Suppressor macrophage (primary cell): ENCODE data around the gene OCEL1.
A peak's percentile ranks its signal among the peaks of the same experiment; 100 is the strongest.
"Not testable (repeated sequence)": the region's sequence is repeated elsewhere in the genome, so short reads cannot be mapped to it uniquely, and the experiment has no call there.

Experiments
- DNase-seq, 4 experiments: peaks; one replicate each; pipeline ENCODE4 v3.0.0-alpha.2; 2020 to 2022
- total RNA-seq, 17 experiments: gene quantifications; one replicate each; lab custom pipeline; 2026; ENCODE audit warnings: mixed read lengths in 6 of 17, inconsistent platforms in 3 of 17; lab: John Stamatoyannopoulos, UW

Gene OCEL1, protein sequence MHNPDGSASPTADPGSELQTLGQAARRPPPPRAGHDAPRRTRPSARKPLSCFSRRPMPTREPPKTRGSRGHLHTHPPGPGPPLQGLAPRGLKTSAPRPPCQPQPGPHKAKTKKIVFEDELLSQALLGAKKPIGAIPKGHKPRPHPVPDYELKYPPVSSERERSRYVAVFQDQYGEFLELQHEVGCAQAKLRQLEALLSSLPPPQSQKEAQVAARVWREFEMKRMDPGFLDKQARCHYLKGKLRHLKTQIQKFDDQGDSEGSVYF
- total RNA-seq = 0.85 to 5.1 (median 2.1) reads per million in 17 experiments

- peak; percentile 100 for DNase-seq
Observed at GRCh38 chr19:17226002-17226933, at the start of gene OCEL1. OCEL1 (plus strand) TSS chr19:17226226; CDS start chr19:17226248, 22 bp downstream.

- DNase-seq = no peak
Observed at GRCh38 chr19:17178291-17178690, 47.7 kb upstream of the OCEL1 start.

GRCh38 chr19:17180997-17181702 lies 44.9 kb upstream of the OCEL1 start:
- no peak for DNase-seq

DNA sequence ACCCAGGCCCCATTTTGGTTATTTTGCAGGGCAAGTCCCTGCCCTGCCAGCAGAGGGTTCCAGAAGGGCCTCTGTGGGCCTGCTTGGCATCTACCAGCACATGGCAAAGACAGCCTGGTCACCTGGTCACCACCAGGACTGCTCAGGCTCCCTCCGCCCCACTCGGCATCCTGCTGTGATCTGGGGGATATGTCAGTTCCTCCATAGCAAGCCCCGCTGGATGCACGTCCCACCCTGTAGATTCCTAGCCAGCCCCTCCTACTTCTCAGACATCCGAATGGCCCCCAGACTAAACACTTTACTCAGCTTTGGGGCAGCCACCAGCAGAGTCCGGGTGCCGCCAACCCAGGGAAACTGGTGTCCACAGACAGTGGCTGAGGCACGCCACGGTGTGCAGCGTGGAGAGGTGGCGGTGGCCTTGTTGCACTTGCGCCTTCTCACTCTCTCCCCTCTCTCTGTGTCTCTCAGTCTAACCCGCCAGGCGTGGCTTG lies 42.7 kb upstream of the OCEL1 start:
- peak; percentile 15 to 42 (median 26) for DNase-seq

DNA sequence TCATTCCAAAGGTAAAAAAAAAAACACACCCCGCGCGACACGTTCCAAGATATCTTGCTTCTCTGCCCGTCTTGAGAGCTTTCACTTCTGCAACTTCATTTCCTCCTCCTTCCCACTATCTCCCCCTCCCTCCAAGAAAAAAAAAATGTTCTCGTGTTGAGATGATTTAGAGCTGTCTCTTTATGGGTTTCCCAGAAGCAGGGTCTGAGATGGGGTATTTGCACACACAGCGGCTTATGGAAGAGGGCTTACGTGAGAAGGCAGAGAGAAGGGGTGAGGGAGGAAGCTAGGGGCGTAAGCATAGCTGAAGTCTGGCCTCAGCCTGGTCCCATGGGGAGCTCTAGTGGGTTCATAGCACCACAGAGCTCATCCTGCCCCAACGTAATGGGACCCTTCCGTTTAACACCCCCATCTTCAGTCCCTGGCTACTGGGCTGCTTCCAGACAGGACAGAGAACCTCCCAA lies 42.1 kb upstream of the OCEL1 start:
- peak in 3 of 4 experiments; percentile 41 to 74 (median 73) for DNase-seq

- DNase-seq = peak; percentile 71 to 83 (median 78)
Observed at GRCh38 chr19:17184371-17184841, 41.6 kb upstream of the OCEL1 start.

GRCh38 chr19:17185590-17185989 lies 40.4 kb upstream of the OCEL1 start:
- no peak for DNase-seq

GRCh38 chr19:17191736-17192135 lies 34.3 kb upstream of the OCEL1 start:
- DNase-seq = not testable (repeated sequence)

GRCh38 chr19:17192751-17193150 lies 33.3 kb upstream of the OCEL1 start:
- DNase-seq = no peak

DNA sequence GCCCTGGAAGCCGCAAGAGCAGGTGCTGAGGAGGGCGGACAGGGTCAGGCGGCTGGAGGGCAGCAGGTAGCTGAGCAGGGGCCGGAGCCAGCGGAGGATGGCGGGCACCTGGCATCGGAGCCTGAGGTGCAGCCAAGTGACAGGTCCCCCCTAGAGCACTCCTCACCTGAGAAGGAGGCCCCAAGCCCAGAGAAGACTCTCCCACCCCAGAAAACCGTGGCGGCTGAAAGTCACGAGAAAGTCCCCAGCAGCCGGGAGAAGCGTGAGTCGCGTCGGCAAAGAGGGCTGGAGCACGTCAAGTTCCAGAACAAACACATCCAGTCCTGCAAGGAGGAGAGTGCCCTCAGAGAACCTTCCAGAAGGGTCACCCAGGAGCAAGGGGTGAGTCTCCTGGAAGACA lies 31.4 kb upstream of the OCEL1 start:
- DNase-seq = no peak

GRCh38 chr19:17195106-17195505 lies 30.9 kb upstream of the OCEL1 start:
- DNase-seq = no peak

DNA sequence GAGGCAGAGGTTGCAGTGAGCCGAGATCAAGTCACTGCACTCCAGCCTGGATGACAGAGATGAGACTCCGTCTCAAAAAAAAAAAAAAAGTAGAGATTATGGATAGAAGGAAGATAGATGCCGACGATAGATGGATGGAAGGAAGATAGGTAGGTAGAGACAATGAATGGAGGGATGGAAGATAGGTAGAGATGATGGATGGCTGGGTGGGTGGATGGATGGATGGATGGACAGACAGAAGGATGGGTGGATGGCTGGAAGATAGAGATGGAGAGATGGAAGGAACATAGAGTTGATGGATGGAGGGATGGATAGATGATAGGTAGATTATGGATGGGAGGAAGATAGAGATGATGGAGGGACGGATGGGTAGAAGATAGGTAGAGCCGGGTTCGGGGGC lies 29.4 kb upstream of the OCEL1 start:
- no peak for DNase-seq

DNA sequence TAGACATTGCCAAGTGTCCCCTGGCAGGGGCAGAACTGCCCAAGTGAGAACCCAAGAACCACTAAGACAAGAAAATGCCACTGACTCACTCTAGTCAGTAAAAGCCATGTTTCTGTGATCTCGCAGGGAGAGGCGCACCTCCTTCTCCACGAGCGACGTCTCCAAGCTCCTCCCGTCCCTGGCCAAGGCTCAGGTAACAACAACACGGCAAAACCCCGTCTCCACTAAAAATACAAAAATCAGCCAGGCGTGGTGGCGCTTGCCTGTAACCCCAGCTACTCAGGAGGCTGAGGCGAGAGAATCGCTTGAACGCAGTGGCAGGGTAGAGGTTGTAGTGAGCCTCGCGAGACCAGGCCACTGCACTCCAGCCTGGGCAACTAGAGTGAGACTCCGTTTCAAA lies 28.4 kb upstream of the OCEL1 start:
- no peak for DNase-seq

- no peak for DNase-seq
Observed at GRCh38 chr19:17200408-17201079, 25.5 kb upstream of the OCEL1 start.

- DNase-seq = peak in 3 of 4 experiments; percentile 28 to 57 (median 36)
Observed at GRCh38 chr19:17202249-17202648, 23.8 kb upstream of the OCEL1 start.

DNA sequence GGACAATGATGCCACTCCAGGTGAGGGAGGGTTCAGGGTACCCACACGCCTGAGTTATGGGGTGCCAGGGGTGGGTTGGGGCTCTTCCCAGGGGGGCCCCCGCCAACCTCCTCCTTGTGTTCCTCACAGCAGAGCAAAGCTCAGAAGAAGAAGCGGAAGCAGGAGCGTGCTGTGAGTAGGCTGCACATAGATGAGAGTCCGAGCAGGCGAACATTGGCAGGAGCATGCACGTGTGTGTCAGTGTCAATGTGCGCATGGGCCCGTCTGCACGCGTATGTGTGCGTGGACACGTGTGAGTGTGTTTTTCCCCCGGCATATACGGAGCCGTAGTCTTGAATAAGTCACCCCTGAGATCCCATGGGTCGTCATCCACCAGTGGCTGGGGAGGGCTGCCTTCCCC lies 23.3 kb upstream of the OCEL1 start:
- no peak for DNase-seq

- DNase-seq = peak; percentile 32 to 62 (median 42)
Observed at GRCh38 chr19:17205237-17206140, 20.5 kb upstream of the OCEL1 start.

DNA sequence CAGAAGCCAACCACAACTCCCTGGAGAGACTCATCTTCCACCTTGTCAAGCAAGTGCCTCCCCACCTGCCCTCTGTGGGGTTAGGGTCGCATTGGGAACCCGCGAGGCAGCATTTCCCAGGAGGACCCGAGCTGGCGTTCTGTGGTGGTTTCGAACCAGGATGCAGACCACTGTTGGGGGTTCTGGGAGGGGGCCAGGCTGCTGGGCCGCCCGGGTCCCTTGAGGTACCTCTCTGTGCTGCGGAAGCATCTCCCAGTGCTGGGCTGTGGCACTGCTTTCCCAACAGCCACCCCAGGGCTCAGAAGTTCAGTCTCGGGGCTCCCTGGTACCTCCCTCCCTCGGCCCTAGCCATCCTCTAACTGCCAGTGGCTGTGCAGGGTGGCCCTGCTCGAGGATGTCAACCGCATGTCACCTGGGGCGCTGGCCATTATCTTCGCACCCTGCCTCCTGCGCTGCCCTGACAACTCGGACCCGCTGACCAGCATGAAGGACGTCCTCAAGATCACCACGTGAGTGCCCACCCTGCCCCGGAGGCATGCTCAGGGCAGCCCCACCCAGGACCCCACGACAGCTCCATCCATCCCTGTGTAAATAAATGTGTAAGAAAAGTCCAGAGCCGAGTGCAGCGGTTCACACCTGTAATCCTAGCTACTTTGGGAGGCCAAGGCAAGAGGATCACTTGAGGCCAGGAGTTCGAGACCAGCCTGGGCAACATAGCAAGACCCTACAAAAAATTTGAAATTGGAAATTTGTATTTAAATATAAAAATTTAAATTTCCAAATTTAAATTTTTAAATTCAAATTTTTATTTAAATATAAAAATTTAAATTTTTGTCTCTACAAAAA lies 19.1 kb upstream of the OCEL1 start:
- DNase-seq = no peak

GRCh38 chr19:17209126-17210036 lies 16.6 kb upstream of the OCEL1 start:
- DNase-seq = peak; percentile 31 to 61 (median 45)
